ENCODE results near the gene CAMTA1.

DNA sequence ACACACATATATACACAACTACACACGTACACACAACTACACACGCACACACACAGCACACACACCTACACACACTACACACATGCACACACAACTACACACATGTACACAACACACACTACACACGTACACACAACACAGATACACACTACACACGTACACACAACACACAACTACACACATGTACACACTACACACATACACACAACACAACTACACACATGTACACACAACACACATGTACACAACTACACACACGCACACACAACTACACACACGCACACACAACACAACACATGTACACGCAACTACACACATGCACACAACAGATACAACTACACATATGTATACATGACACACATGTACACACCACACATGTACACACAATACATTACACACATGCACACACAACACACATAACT lies 318.1 kb downstream of the CAMTA1 start:
- TF ChIP-seq CTCF (IDR thresholded peaks at IDR 0.05) (no peak), POLR2AphosphoS5 (IDR thresholded peaks at IDR 0.05) (no peak)

Data from stomach (tissue), 4 donors.